ENCODE data around the gene EIF2AK2.
A peak's percentile ranks its signal among the peaks of the same experiment; 100 is the strongest.

Gene EIF2AK2

DNA sequence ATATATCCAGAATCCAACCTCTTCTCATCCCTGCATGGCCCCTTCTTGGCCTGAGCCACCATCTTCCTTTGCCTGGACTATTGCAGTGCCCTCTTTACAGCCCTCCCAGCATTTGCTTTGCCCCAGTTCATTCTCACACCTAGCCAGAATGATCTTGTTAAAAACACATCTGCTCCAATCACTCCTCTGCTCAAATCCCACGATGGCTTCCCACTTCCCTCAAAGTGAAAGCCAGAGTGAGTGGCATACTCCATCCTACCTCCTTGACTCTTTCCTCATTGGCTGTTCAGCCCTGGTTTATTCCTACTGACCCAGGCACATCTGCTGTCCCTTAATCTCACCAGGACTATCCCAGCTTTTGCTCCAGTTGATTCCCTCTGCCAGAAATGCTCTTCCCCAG is 17.0 kb upstream of the EIF2AK2 start:
- FAIRE-seq (no peak), DNase-seq (ENCODE audit: insufficient read length, low spot score) (no peak)

- DNase-seq (ENCODE audit: insufficient read length, low spot score) (no peak), FAIRE-seq (no peak)
Observed at GRCh38 chr2:37171624-37171950, 14.8 kb upstream of the EIF2AK2 start.

- DNase-seq (ENCODE audit: insufficient read length, low spot score) (peak; percentile 73), FAIRE-seq (no peak)
Observed at GRCh38 chr2:37168217-37168981, 11.6 kb upstream of the EIF2AK2 start.

DNA sequence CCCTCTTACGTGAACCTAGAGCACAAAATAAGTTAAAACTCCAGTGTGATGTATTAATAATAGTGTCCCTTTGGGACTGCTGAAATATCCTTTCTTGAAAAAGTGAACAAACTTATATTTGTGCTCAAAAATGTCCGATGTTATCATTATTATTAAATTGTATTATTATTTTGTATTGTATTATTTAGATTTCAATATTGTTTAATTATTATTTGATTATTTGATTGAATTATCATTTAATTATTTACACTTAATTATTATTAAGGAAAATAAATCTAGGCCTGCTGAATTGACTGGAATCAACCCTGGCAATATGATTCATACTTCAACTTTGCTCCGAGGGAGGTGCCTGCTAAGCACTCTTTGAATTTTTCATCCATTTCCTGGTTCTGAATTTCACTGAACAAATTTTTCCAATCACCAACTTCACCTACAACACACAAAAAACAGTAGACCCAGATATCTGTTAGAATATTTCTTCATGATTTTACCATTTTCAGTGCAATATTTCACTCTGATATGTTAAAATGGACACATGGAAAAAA is 10.9 kb upstream of the EIF2AK2 start:
- FAIRE-seq (no peak), DNase-seq (ENCODE audit: insufficient read length, low spot score) (no peak)

- FAIRE-seq (no peak), DNase-seq (ENCODE audit: insufficient read length, low spot score) (no peak)
Observed at GRCh38 chr2:37164757-37165156, 8.0 kb upstream of the EIF2AK2 start.

DNA sequence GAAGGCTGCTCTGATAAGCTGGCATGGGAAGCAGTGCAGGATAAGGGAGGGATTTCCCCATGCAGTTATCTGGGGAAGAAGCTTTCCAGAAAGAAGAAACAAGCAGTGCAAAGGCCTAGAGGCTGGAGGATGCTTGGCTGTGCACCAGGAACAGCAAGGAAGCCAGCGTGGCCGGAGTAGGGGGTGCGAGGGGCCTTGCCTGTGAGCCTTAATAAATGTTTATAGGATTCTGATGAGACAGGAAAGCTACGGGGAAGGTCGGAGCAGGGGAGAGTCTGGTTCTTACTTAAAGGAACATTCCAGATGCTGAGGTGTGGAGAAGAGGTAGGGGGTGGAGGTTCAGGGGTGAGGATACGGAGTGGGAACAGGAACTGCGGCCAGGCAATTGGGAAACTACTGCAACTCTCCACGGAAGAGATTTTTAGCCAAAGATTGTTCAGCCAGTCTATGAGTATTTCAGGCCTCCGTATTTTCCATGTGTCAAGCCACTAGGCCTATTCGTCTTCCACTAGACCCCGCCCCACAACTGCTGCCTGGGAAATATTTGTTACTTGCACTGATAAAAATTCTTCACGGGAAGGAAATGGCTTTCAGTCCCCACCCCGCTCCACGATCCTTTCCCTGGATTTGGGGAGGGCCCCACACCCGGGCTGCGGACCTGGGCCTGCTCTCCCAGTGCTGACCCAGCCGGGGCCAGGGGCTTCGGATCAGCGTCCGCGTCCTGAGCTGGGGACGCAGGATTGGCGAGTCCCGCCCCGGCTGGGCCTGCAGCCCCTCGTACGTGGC is 516 bp downstream of the EIF2AK2 start:
- DNase-seq (ENCODE audit: insufficient read length, low spot score) (peak; percentile 59), FAIRE-seq (no peak)

GRCh38 chr2:37154785-37155184 is 2.0 kb downstream of the EIF2AK2 start:
- DNase-seq (ENCODE audit: insufficient read length, low spot score) (no peak), FAIRE-seq (no peak)

DNA sequence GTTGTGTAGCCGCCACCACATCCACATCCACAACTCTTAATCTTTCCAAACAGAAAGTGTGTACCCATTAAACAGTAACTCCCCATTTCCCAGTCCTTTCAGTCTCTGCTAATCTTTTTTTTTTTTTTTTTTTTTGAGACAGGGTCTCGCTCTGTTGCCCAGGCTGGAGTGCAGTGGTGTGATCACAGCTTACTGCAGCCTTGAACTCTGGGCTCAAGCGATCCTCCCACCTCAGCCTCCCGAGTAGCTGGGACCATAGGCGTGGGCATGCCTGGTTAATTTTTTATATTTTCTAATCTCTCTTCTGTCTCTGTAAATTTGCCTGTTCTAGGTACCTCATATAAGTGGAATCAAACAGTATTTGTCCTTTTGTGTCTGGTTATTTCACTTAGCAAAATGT is 3.6 kb downstream of the EIF2AK2 start:
- FAIRE-seq: no peak
- no peak for DNase-seq (ENCODE audit: insufficient read length, low spot score)

DNA sequence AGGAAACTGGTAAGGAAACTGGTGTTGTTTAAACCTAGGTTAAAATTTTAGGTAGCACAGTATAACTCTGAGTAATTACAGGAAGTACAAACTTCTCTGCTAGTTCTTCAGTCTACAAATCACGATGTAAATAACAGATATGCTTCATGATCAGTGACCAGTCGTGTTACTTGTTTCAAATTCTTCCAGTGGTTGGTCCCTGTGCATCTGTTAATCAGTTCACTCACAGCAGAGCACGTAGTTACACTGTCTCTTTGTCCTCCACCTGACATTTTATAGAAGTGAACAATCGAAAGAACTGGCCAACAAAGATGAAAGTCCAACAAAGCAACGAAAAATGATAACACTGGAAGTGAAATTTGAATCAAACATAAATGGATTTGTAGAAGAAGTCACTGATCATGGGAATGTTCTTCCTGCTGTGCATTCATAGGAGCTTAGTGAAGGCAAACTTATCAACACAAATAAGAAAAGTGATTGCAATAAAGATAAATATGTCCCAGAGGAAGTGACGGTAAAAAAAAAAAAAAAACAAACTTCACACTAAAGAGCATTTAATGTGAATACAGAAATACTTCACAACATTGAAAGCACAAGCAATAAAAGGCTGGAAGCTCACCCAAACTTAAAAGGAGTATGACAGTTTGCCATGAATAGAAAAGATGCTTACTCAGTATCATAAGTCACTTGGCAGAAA is 7.0 kb downstream of the EIF2AK2 start:
- DNase-seq (ENCODE audit: insufficient read length, low spot score) (no peak), FAIRE-seq (no peak)

- FAIRE-seq: no peak
- DNase-seq (ENCODE audit: insufficient read length, low spot score): no peak
Observed at GRCh38 chr2:37148325-37148724, 8.5 kb downstream of the EIF2AK2 start.

DNA sequence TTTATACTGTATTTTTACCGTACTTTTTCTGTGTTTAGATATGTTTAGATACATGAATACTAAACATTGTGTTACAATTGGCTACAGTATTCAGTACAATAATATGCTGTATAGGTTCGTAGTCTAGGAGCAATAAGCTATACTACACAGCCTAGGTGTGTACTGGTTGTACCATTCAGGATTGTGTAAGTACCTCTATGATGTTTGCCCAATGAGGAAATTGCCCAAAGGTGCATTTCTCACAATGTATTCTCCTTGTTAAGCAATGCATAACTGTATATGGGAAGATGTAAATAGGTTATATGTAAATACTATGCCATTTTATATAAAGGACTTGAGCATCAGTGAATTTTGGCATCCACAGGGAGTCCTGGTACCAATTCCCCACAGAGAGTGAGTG is 10.7 kb downstream of the EIF2AK2 start:
- FAIRE-seq: no peak
- no peak for DNase-seq (ENCODE audit: insufficient read length, low spot score)

DNA sequence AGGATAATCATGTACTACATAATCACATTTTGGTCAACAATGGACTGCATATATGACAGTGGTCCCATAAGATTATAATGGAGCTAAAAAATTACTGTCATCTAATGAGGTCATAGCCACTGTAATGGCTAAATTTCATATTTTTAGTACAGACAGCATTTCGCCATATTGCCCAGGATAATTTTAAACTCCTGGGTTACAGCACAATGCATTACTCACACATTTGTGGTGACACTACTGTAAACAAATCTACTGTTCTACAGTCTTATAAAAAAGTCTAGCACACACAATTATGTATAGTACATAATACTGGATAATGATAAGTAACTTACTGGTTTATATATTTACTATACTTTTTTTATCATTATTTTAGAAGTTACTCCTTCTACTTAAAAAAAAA is 12.8 kb downstream of the EIF2AK2 start:
- no peak for FAIRE-seq
- no peak for DNase-seq (ENCODE audit: insufficient read length, low spot score)

DNA sequence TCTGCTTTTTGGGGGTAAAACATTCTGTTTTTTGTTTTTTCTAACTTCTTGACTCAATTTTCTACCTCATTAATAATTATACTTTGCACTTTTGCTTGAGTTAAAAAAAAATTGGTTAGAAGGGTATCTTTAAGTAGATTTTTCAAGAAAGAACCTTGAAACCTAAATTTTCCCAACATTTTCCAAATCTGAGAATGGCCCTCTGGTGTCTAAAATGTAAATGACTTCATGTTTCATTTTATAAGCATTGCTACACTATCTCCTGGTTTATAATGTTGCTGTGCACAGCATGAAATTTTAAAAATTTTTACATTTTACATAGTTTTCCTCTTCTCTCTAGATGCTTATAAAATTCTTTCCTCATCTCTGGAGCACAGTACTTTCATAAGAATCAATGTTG is 14.2 kb downstream of the EIF2AK2 start:
- no peak for DNase-seq (ENCODE audit: insufficient read length, low spot score)
- FAIRE-seq: no peak

- DNase-seq (ENCODE audit: insufficient read length, low spot score) (no peak), FAIRE-seq (no peak)
Observed at GRCh38 chr2:37132914-37133313, 23.9 kb downstream of the EIF2AK2 start.

DNA sequence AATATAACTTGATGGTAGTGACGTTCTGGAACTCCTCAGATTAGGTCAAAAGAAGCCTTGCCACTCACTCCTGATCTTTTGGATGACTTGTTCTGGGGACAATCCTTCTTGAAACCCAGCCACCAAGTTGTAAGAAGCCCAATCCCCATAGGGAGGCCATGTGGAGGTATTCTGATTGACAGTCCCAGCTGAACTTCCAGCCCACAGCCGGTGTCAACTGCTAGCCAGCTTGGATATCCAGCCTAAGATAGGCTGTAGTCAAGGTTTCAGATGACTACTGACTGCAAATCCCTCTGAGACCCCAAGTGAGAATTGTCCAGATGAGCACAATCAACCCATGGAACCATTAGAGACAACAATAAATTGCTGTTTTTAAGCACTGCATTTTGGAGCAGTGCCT is 31.4 kb downstream of the EIF2AK2 start:
- FAIRE-seq: no peak
- DNase-seq (ENCODE audit: insufficient read length, low spot score): no peak

GRCh38 chr2:37119157-37119556 is 37.6 kb downstream of the EIF2AK2 start:
- DNase-seq (ENCODE audit: insufficient read length, low spot score) (no peak), FAIRE-seq (no peak)

DNA sequence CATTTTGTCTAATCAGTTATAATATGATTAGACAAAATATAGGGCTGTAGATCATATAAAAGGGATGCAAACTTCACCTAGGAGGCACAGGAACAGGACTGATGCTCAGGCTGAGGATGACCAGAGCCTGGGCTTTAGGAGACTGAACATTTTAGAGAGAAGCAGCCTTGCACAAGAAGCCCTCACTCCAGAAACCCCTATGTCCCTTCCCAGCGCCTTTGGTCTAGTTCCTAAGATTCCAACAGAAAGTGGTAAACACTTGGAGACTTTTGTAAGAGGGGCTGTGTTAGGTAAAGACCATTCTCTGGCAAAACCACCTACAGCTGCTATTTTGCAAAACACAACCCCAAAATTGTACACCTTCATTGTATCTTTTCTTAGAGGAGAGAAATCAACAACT is 39.2 kb downstream of the EIF2AK2 start:
- DNase-seq (ENCODE audit: insufficient read length, low spot score) (no peak), FAIRE-seq (no peak)

DNA sequence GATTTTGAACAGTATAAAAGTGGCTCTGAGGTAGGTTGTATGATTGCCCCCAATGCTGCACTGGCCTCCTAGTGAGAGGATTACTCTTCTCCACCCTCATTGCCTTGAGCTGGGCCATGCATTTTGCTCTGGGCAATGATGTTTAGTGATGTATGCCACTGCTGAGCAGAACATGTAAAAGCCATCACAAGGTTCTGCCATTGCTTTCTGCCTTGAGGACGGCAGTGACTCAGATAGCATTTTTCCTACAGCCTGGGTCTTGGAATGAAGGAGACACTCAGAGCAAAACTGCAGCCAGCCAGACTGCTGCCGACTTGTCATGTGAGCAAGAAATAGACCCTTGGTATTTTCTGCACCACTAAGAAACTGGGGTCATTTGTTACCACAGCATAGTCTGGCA is 44.8 kb downstream of the EIF2AK2 start:
- FAIRE-seq: no peak
- DNase-seq (ENCODE audit: insufficient read length, low spot score): no peak

DNA sequence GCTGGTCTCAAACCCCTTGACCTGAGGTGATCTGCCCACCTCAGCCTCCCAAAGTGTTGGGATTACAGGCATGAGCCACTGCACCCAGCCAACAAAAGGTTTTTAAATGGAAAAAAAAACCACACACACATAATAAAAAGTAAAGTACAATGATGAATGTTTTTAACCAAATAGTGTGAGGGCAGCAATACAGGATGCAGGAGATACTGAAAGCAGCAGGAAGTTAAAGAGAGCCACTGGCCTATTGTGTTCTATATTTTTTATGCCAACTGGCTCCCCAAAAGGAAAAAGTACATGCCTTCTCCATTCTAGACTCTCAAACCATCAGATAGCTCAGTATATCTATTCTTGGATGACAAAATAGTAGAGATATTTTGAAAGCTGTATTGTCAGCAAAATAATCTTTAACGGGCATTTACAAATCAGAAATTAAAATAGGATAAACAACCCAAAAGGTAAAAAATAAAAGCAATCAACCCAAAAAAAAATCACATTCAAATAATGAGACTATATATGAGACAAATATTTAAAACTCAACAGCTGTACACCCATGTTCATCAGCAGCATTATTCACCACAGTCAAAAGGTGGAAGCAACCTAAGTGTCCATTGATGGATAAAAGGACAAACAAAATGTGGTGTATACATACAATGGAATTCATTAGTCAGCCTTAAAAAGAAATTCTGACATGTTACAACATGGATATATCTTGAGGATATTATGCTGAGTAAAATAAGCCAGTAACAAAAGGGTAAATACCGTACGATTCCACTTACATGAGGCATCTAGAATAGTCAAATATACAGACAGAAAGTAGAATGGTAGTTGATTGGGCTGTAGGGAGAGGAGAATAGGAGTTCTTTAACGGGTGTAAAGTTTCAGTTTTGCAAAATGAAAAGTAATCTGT is 46.2 kb downstream of the EIF2AK2 start:
- no peak for DNase-seq (ENCODE audit: insufficient read length, low spot score)
- FAIRE-seq: no peak

- DNase-seq (ENCODE audit: insufficient read length, low spot score): no peak
- no peak for FAIRE-seq
Observed at GRCh38 chr2:37109523-37109922, 47.3 kb downstream of the EIF2AK2 start.

- FAIRE-seq (no peak), DNase-seq (ENCODE audit: insufficient read length, low spot score) (no peak)
Observed at GRCh38 chr2:37105150-37105549, 51.6 kb downstream of the EIF2AK2 start.
